ENCODE data around the gene ASAP3. TPM values are rescaled to one million over a fixed set of nuclear protein-coding genes. Genes with fewer than 3 reads are reported as not detected.
A peak's percentile ranks its signal among the peaks of the same experiment; 100 is the strongest.

ASAP3 gene
- total RNA-seq, 1 donor: 107 TPM

GRCh38 chr1:23528250-23528978 lies 44.4 kb upstream of the ASAP3 start:
- H2AFZ ChIP-seq (ENCODE audit: low read length): peak overlapping the region; percentile 37
- no peaks in the 10 kb centered on the region for H3K79me2 ChIP-seq (ENCODE audit: insufficient read depth, low read length)
- peak; percentile 96 for DNase-seq (ENCODE audit: insufficient read length, low spot score, missing footprints)
- no peaks in the 10 kb centered on the region for H3K9me3 ChIP-seq (ENCODE audit: low read depth, low read length)
- no peak overlapping the region for H3K27ac ChIP-seq (ENCODE audit: low read depth, low read length)
- H3K4me1 ChIP-seq (ENCODE audit: insufficient read depth, low read length): peaks cover 18% of the 10 kb centered on the region
- H3K4me2 ChIP-seq (ENCODE audit: insufficient read depth, low read length): peak overlapping the region; percentile 34
- H3K36me3 ChIP-seq (ENCODE audit: insufficient read depth, low read length): no peaks in the 10 kb centered on the region
- no peak for TF ChIP-seq CTCF (IDR thresholded peaks at IDR 0.05; ENCODE audit: extremely low read depth, low read depth, low read length)
- H4K20me1 ChIP-seq (ENCODE audit: insufficient read depth, low read length): no peaks in the 10 kb centered on the region
- no peak overlapping the region for H3K4me3 ChIP-seq (ENCODE audit: insufficient read depth, low read length)
- H3K27me3 ChIP-seq (ENCODE audit: insufficient read depth, low read length): no peaks in the 10 kb centered on the region

- H3K4me1 ChIP-seq (ENCODE audit: insufficient read depth, low read length): peaks cover 18% of the 10 kb centered on the region
- H3K79me2 ChIP-seq (ENCODE audit: insufficient read depth, low read length): no peaks in the 10 kb centered on the region
- H4K20me1 ChIP-seq (ENCODE audit: insufficient read depth, low read length): no peaks in the 10 kb centered on the region
- no peak overlapping the region for H3K4me3 ChIP-seq (ENCODE audit: insufficient read depth, low read length)
- no peak for TF ChIP-seq CTCF (IDR thresholded peaks at IDR 0.05; ENCODE audit: extremely low read depth, low read depth, low read length)
- H3K4me2 ChIP-seq (ENCODE audit: insufficient read depth, low read length): peak overlapping the region; percentile 34
- H3K27ac ChIP-seq (ENCODE audit: low read depth, low read length): no peak overlapping the region
- H3K9me3 ChIP-seq (ENCODE audit: low read depth, low read length): no peaks in the 10 kb centered on the region
- peak overlapping the region; percentile 37 for H2AFZ ChIP-seq (ENCODE audit: low read length)
- DNase-seq (ENCODE audit: insufficient read length, low spot score, missing footprints): no peak
- H3K27me3 ChIP-seq (ENCODE audit: insufficient read depth, low read length): no peaks in the 10 kb centered on the region
- no peaks in the 10 kb centered on the region for H3K36me3 ChIP-seq (ENCODE audit: insufficient read depth, low read length)
Observed at GRCh38 chr1:23527900-23528249, 43.9 kb upstream of the ASAP3 start.

DNA sequence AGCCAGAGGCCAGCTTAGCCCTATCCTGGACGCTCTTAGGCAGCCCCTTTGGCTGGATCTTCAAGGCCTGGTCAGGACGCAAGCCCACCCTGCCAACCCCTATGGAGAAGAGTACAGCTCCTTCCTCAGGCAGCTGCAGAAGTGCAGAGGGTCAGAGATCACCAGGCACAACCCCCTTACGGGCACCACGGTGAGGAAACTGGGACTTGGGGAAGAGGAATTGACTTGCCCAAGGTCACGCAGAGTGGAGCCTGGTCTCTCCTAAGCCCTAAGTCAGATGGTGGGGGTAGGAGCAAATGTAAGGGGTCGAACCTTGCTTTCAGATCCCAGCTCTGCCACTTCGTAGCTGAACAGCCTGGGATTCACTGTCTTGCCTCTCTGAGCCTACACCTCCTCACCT lies 43.4 kb upstream of the ASAP3 start:
- peaks cover 18% of the 10 kb centered on the region for H3K4me1 ChIP-seq (ENCODE audit: insufficient read depth, low read length)
- no peak overlapping the region for H3K4me3 ChIP-seq (ENCODE audit: insufficient read depth, low read length)
- TF ChIP-seq CTCF (IDR thresholded peaks at IDR 0.05; ENCODE audit: extremely low read depth, low read depth, low read length): no peak
- DNase-seq (ENCODE audit: insufficient read length, low spot score, missing footprints): no peak
- no peak overlapping the region for H3K4me2 ChIP-seq (ENCODE audit: insufficient read depth, low read length)
- H2AFZ ChIP-seq (ENCODE audit: low read length): no peak overlapping the region
- H3K27ac ChIP-seq (ENCODE audit: low read depth, low read length): no peak overlapping the region
- H3K79me2 ChIP-seq (ENCODE audit: insufficient read depth, low read length): no peaks in the 10 kb centered on the region
- no peaks in the 10 kb centered on the region for H3K27me3 ChIP-seq (ENCODE audit: insufficient read depth, low read length)
- no peaks in the 10 kb centered on the region for H3K9me3 ChIP-seq (ENCODE audit: low read depth, low read length)
- no peaks in the 10 kb centered on the region for H4K20me1 ChIP-seq (ENCODE audit: insufficient read depth, low read length)
- no peaks in the 10 kb centered on the region for H3K36me3 ChIP-seq (ENCODE audit: insufficient read depth, low read length)

- Histone ChIP-seq H2AFZ (ENCODE audit: low read length) (no peak overlapping the region), H3K4me3 (ENCODE audit: insufficient read depth, low read length) (no peak overlapping the region)
- DNase-seq (ENCODE audit: insufficient read length, low spot score, missing footprints): no peak
Observed at GRCh38 chr1:23526329-23527041, 42.5 kb upstream of the ASAP3 start.

More at GRCh38 chr1:23526329-23527041, 42.5 kb upstream of the ASAP3 start:
- no peaks in the 10 kb centered on the region for H3K27me3 ChIP-seq (ENCODE audit: insufficient read depth, low read length)
- no peaks in the 10 kb centered on the region for H3K9me3 ChIP-seq (ENCODE audit: low read depth, low read length)
- no peaks in the 10 kb centered on the region for H4K20me1 ChIP-seq (ENCODE audit: insufficient read depth, low read length)
- H3K4me2 ChIP-seq (ENCODE audit: insufficient read depth, low read length): no peak overlapping the region
- TF ChIP-seq CTCF (IDR thresholded peaks at IDR 0.05; ENCODE audit: extremely low read depth, low read depth, low read length): no peak
- H3K36me3 ChIP-seq (ENCODE audit: insufficient read depth, low read length): no peaks in the 10 kb centered on the region
- H3K4me1 ChIP-seq (ENCODE audit: insufficient read depth, low read length): peaks cover 16% of the 10 kb centered on the region
- no peak overlapping the region for H3K27ac ChIP-seq (ENCODE audit: low read depth, low read length)
- no peaks in the 10 kb centered on the region for H3K79me2 ChIP-seq (ENCODE audit: insufficient read depth, low read length)
